ENCODE data around the gene FURIN. TPM values are rescaled to one million over a fixed set of nuclear protein-coding genes. Genes with fewer than 3 reads are reported as not detected.

FURIN gene
- total RNA-seq, 3 donors from 2014 or later: 34.5 to 48.5 (median 36.4) TPM

- H3K27me3 ChIP-seq: no peaks in the 10 kb centered on the region
- no peak for TF ChIP-seq POLR2AphosphoS5 (IDR thresholded peaks at IDR 0.05)
- TF ChIP-seq POLR2A (IDR thresholded peaks at IDR 0.05): no peak
- TF ChIP-seq CTCF (IDR thresholded peaks at IDR 0.05): no peak
- H3K4me3 ChIP-seq: no peak overlapping the region
- peaks cover 4 to 24% of the 10 kb centered on the region in 2 donors for H3K4me1 ChIP-seq
- peaks cover 11% of the 10 kb centered on the region for H3K36me3 ChIP-seq
- H3K27ac ChIP-seq: no peak overlapping the region
- DNase-seq (ENCODE audit: low spot score in 2 of 2): no peak
- no peaks in the 10 kb centered on the region for H3K9me3 ChIP-seq
- intact Hi-C loops (cut with DNase I; ENCODE audit: low total_unique reads): no loop called here
Measured at GRCh38 chr15:90877315-90877714, 8.9 kb downstream of the FURIN start.

- DNase-seq (ENCODE audit: low spot score in 2 of 2): no peak
- intact Hi-C loops (cut with DNase I; ENCODE audit: low total_unique reads): no loop called here
- H3K36me3 ChIP-seq: peaks cover 11% of the 10 kb centered on the region
- H3K4me3 ChIP-seq: no peak overlapping the region
- no peaks in the 10 kb centered on the region for H3K9me3 ChIP-seq
- TF ChIP-seq POLR2A (IDR thresholded peaks at IDR 0.05) (no peak), POLR2AphosphoS5 (IDR thresholded peaks at IDR 0.05) (no peak), CTCF (IDR thresholded peaks at IDR 0.05) (no peak)
- H3K27ac ChIP-seq: no peak overlapping the region
- no peaks in the 10 kb centered on the region for H3K27me3 ChIP-seq
- peaks cover 4 to 17% of the 10 kb centered on the region in 2 donors for H3K4me1 ChIP-seq
Measured at GRCh38 chr15:90877996-90878395, 9.6 kb downstream of the FURIN start.

- Histone ChIP-seq H3K4me1 (peaks cover under 1 to 11% of the 10 kb centered on the region in 2 donors), H3K27ac (no peak overlapping the region), H3K4me3 (no peak overlapping the region), H3K9me3 (no peaks in the 10 kb centered on the region), H3K27me3 (no peaks in the 10 kb centered on the region), H3K36me3 (peaks cover 11% of the 10 kb centered on the region)
- TF ChIP-seq POLR2AphosphoS5 (IDR thresholded peaks at IDR 0.05) (no peak), POLR2A (IDR thresholded peaks at IDR 0.05) (no peak), CTCF (IDR thresholded peaks at IDR 0.05) (no peak)
- no peak for DNase-seq (ENCODE audit: low spot score in 2 of 2)
- intact Hi-C loops (cut with DNase I; ENCODE audit: low total_unique reads): no loop called here
Measured at GRCh38 chr15:90878660-90879059, 10.3 kb downstream of the FURIN start.

- no peak overlapping the region for H3K27ac ChIP-seq
- peaks cover 4 to 7% of the 10 kb centered on the region in 2 donors for H3K4me1 ChIP-seq
- intact Hi-C loops (cut with DNase I; ENCODE audit: low total_unique reads): no loop called here
- H3K9me3 ChIP-seq: no peaks in the 10 kb centered on the region
- peaks cover 11% of the 10 kb centered on the region for H3K36me3 ChIP-seq
- no peak for TF ChIP-seq POLR2A (IDR thresholded peaks at IDR 0.05)
- TF ChIP-seq POLR2AphosphoS5 (IDR thresholded peaks at IDR 0.05): no peak
- no peak for TF ChIP-seq CTCF (IDR thresholded peaks at IDR 0.05)
- no peak overlapping the region for H3K4me3 ChIP-seq
- DNase-seq (ENCODE audit: low spot score in 2 of 2): no peak
- H3K27me3 ChIP-seq: no peaks in the 10 kb centered on the region
Measured at GRCh38 chr15:90879730-90880366, 11.5 kb downstream of the FURIN start.

- TF ChIP-seq POLR2AphosphoS5 (IDR thresholded peaks at IDR 0.05) (no peak), CTCF (IDR thresholded peaks at IDR 0.05) (no peak), POLR2A (IDR thresholded peaks at IDR 0.05) (no peak)
- intact Hi-C loops (cut with DNase I; ENCODE audit: low total_unique reads): no loop called here
- Histone ChIP-seq H3K27me3 (no peaks in the 10 kb centered on the region), H3K4me1 (peaks cover 11% of the 10 kb centered on the region in 2 donors), H3K36me3 (peaks cover 11% of the 10 kb centered on the region), H3K9me3 (no peaks in the 10 kb centered on the region), H3K27ac (no peak overlapping the region), H3K4me3 (no peak overlapping the region)
- no peak for DNase-seq (ENCODE audit: low spot score in 2 of 2)
Measured at GRCh38 chr15:90880381-90881145, 12.2 kb downstream of the FURIN start.

Measured in breast epithelium (tissue), 4 donors.